ENCODE results near the gene CATSPERZ. TPM values are rescaled to one million over a fixed set of nuclear protein-coding genes. Genes with fewer than 3 reads are reported as not detected.
A peak's percentile ranks its signal among the peaks of the same experiment; 100 is the strongest.

Gene CATSPERZ
- total and polyA plus RNA-seq, 2 of the 13 experiments (the other 11 are each of a cell fraction or from before 2014, with no cell fraction given), result 0.22 to 0.48 TPM

DNA sequence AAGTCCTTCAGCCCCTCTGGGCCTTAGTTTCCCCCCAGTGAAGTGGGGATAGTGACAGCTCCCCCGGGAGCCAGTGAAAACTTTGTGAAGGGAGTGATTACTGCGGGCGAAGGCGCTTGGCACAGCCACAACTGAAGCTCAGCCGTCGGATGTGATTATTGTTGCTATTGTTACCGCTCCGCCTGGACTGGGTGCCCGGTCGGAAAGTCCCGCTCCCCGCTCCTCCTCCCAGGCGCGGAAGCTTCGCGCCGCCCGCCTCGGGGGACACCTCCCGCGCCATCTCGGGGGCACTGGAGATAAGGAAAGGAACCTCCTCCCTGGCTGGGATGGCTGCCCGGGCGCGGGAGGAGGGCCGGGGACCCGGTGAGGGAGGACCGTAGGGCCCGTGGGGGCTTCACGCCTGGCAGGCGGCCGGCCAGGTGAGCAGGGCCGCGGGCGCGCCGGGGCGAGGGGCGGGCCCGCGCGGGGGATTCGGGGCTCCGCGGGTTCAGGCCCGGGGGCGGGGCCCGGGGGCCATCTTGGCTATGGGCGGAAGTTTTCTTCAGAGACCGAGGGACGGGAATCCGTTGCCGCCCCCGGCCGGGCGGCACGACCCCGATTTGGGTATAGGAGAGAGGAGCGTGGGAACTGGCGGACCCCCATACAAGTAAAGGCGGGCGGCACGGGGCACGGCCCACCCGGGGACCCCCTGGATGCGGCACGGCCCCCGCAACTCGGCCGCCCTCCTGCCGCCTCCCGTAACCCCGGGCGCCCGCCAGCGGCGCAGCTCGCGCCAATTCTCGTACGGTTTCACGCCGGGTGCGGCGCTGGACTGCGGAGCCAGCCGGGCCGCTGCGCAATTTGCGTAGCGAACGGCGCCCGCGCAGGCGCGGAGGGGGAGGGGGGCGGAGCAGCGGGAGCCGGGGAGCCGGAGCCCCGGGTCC, 14.9 kb upstream of the CATSPERZ start, which contains the start of gene GPR137 (continued):
- TF ChIP-seq, protein P1, sequence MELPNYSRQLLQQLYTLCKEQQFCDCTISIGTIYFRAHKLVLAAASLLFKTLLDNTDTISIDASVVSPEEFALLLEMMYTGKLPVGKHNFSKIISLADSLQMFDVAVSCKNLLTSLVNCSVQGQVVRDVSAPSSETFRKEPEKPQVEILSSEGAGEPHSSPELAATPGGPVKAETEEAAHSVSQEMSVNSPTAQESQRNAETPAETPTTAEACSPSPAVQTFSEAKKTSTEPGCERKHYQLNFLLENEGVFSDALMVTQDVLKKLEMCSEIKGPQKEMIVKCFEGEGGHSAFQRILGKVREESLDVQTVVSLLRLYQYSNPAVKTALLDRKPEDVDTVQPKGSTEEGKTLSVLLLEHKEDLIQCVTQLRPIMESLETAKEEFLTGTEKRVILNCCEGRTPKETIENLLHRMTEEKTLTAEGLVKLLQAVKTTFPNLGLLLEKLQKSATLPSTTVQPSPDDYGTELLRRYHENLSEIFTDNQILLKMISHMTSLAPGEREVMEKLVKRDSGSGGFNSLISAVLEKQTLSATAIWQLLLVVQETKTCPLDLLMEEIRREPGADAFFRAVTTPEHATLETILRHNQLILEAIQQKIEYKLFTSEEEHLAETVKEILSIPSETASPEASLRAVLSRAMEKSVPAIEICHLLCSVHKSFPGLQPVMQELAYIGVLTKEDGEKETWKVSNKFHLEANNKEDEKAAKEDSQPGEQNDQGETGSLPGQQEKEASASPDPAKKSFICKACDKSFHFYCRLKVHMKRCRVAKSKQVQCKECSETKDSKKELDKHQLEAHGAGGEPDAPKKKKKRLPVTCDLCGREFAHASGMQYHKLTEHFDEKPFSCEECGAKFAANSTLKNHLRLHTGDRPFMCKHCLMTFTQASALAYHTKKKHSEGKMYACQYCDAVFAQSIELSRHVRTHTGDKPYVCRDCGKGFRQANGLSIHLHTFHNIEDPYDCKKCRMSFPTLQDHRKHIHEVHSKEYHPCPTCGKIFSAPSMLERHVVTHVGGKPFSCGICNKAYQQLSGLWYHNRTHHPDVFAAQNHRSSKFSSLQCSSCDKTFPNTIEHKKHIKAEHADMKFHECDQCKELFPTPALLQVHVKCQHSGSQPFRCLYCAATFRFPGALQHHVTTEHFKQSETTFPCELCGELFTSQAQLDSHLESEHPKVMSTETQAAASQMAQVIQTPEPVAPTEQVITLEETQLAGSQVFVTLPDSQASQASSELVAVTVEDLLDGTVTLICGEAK (IDR thresholded peaks at IDR 0.05), result no peak
- TF ChIP-seq, protein P1 (CRISPR knock-in tag; IDR thresholded peaks at IDR 0.05), result 0 out of 2 replicates have a peak, but pooled peaks have one; percentile 13
- TF ChIP-seq KLF6 (CRISPR knock-in tag; IDR thresholded peaks at IDR 0.05), result 0 out of 2 replicates have a peak, but pooled peaks have one; percentile 36
- TF ChIP-seq NPAS2 (CRISPR knock-in tag; IDR thresholded peaks at IDR 0.05; ENCODE audit: borderline replicate concordance), result no peak
- peak; percentile 100 for TF ChIP-seq SRSF1 (optimal IDR thresholded peaks at IDR 0.05; ENCODE audit: low read depth, low read length)
- no peak for TF ChIP-seq SSRP1 (CRISPR knock-in tag; IDR thresholded peaks at IDR 0.05)
- TF ChIP-seq, protein P2, sequence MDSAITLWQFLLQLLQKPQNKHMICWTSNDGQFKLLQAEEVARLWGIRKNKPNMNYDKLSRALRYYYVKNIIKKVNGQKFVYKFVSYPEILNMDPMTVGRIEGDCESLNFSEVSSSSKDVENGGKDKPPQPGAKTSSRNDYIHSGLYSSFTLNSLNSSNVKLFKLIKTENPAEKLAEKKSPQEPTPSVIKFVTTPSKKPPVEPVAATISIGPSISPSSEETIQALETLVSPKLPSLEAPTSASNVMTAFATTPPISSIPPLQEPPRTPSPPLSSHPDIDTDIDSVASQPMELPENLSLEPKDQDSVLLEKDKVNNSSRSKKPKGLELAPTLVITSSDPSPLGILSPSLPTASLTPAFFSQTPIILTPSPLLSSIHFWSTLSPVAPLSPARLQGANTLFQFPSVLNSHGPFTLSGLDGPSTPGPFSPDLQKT (CRISPR knock-in tag; IDR thresholded peaks at IDR 0.05; ENCODE audit: borderline replicate concordance), result no peak
- TF ChIP-seq TARDBP (CRISPR knock-in tag; IDR thresholded peaks at IDR 0.05), result no peak
- TF ChIP-seq MAFK (conservative IDR thresholded peaks at IDR 0.05 in 1 of 2, IDR thresholded peaks at IDR 0.05 in 1 of 2; ENCODE audit: low read length in 2 of 2), result no peak
- TF ChIP-seq, protein P3, sequence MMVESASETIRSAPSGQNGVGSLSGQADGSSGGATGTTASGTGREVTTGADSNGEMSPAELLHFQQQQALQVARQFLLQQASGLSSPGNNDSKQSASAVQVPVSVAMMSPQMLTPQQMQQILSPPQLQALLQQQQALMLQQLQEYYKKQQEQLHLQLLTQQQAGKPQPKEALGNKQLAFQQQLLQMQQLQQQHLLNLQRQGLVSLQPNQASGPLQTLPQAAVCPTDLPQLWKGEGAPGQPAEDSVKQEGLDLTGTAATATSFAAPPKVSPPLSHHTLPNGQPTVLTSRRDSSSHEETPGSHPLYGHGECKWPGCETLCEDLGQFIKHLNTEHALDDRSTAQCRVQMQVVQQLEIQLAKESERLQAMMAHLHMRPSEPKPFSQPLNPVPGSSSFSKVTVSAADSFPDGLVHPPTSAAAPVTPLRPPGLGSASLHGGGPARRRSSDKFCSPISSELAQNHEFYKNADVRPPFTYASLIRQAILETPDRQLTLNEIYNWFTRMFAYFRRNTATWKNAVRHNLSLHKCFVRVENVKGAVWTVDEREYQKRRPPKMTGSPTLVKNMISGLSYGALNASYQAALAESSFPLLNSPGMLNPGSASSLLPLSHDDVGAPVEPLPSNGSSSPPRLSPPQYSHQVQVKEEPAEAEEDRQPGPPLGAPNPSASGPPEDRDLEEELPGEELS (CRISPR knock-in tag; IDR thresholded peaks at IDR 0.05), result no peak
- TF ChIP-seq JUND (CRISPR knock-in tag; IDR thresholded peaks at IDR 0.05), result no peak
- no peak for TF ChIP-seq FOXA1 (IDR thresholded peaks at IDR 0.05)
- TF ChIP-seq FOXA1 (CRISPR knock-in tag; IDR thresholded peaks at IDR 0.05), result no peak
- TF ChIP-seq, protein P4, sequence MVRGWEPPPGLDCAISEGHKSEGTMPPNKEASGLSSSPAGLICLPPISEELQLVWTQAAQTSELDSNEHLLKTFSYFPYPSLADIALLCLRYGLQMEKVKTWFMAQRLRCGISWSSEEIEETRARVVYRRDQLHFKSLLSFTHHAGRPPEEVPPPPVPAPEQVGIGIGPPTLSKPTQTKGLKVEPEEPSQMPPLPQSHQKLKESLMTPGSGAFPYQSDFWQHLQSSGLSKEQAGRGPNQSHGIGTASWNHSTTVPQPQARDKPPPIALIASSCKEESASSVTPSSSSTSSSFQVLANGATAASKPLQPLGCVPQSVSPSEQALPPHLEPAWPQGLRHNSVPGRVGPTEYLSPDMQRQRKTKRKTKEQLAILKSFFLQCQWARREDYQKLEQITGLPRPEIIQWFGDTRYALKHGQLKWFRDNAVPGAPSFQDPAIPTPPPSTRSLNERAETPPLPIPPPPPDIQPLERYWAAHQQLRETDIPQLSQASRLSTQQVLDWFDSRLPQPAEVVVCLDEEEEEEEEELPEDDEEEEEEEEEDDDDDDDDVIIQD (CRISPR knock-in tag; IDR thresholded peaks at IDR 0.05; ENCODE audit: low read depth), result no peak

Measured in HepG2 (cell line).